GM12878 (cell line): ENCODE data around the gene FLOT1. TPM values are rescaled to one million over a fixed set of nuclear protein-coding genes. Genes with fewer than 3 reads are reported as not detected.

ENCODE experiments used
- ATAC-seq: fragments of 200-7000 bp; cut with Tn5 transposase; 3 replicates; pipeline ENCODE4 v1.9.1; 2020; ENCODE audit warnings: mild to moderate bottlenecking, moderate library complexity
- BruUV-seq: library from RNA; stranded (reverse); fragments of 400-500 nt; replicated peaks from 2 replicates; lab custom pipeline; 2021; lab: Mats Ljungman, UMichigan
- CTCF ChIA-PET: fragments of 300-600 bp; sonication (Branson Sonifier 250); formaldehyde crosslinking; extraction: SDS; loops from one replicate; lab custom pipeline; 2021; ENCODE audit warnings: inconsistent platforms; lab: Yijun Ruan, JAX
- POLR2A ChIA-PET: fragments of 350-600 bp; formaldehyde crosslinking; extraction: SDS; loops from one replicate; lab custom pipeline; 2021; ENCODE audit warnings: inconsistent platforms; lab: Charles Lee
- RAD21 ChIA-PET: fragments of 300-600 bp; sonication (Branson Sonifier 250); formaldehyde crosslinking; loops from one replicate; lab custom pipeline; 2023; ENCODE audit warnings: antibody characterized with exemption; ENCODE audit not compliant: unreplicated experiment; lab: Charles Lee
- SMC1A ChIA-PET: fragments of 300-600 bp; sonication (Branson Sonifier 250); formaldehyde crosslinking; loops from one replicate; lab custom pipeline; 2023; ENCODE audit not compliant: unreplicated experiment, uncharacterized antibody; lab: Charles Lee
- DNase-seq: peaks from one replicate; pipeline ENCODE4 v3.0.0-alpha.2; 2011; ENCODE audit warnings: low read depth, low spot score
- FAIRE-seq: peaks from 3 replicates; lab custom pipeline; 2011; peaks lifted over from hg19 to GRCh38; lab: Jason Lieb, UNC
- H2AFZ ChIP-seq: 2 replicates; pipeline ENCODE4 v1.6.0; 2011; ENCODE audit warnings: low read depth, low read length, control low read depth; ENCODE audit not compliant: control insufficient read depth
- H3K27ac ChIP-seq: 2 replicates; pipeline ENCODE4 v1.5.1; 2011; ENCODE audit warnings: control low read depth; ENCODE audit not compliant: control insufficient read depth, insufficient read depth
- H3K27me3 ChIP-seq, 2 experiments: replicated peaks in 1 of 2; 2 replicates each; pipeline versions ENCODE4 v1.6.0 to v1.6.1; 2011; ENCODE audit warnings: low read length in 1 of 2; ENCODE audit not compliant: control insufficient read depth in 2 of 2, insufficient read depth in 2 of 2
- H3K36me3 ChIP-seq, 2 experiments: 2 replicates each; pipeline ENCODE4 v1.5.1; 2011; ENCODE audit warnings: low read length in 1 of 2; ENCODE audit not compliant: control insufficient read depth in 2 of 2, insufficient read depth in 2 of 2
- H3K4me1 ChIP-seq: 2 replicates; pipeline ENCODE4 v1.6.1; 2011; ENCODE audit warnings: mild to moderate bottlenecking, low read length, moderate library complexity, mixed read lengths; ENCODE audit not compliant: control insufficient read depth, insufficient read depth
- H3K4me2 ChIP-seq: 2 replicates; pipeline ENCODE4 v1.6.0; 2011; ENCODE audit warnings: control low read depth; ENCODE audit not compliant: control insufficient read depth, insufficient read depth
- H3K4me3 ChIP-seq: fragments of 200-600 bp; sonication (generic); 2 replicates; pipeline ENCODE4 v1.5.1; 2016
- H3K79me2 ChIP-seq: 2 replicates; pipeline ENCODE4 v1.6.0; 2011; ENCODE audit warnings: low read length; ENCODE audit not compliant: control insufficient read depth, insufficient read depth
- H3K9ac ChIP-seq: 2 replicates; pipeline ENCODE4 v1.8.0; 2011; ENCODE audit warnings: low read length, control low read depth, mixed read lengths; ENCODE audit not compliant: control insufficient read depth, insufficient read depth
- H3K9me3 ChIP-seq: replicated peaks from 3 replicates; pipeline ENCODE4 v1.5.1; 2011; ENCODE audit warnings: mild to moderate bottlenecking, low read length; ENCODE audit not compliant: control insufficient read depth, insufficient read depth
- H4K20me1 ChIP-seq: 2 replicates; pipeline ENCODE4 v1.6.0; 2011; ENCODE audit not compliant: control insufficient read depth, insufficient read depth
- ASH2L ChIP-seq: fragments of 300-600, 200-600 bp; sonication (generic); IDR thresholded peaks from 2 replicates; pipeline ENCODE4 v1.6.1; 2017; ENCODE audit warnings: low read depth, mild to moderate bottlenecking, borderline replicate concordance
- CBFB ChIP-seq: IDR thresholded peaks from 2 replicates; pipeline ENCODE4 v1.6.1; 2016; ENCODE audit warnings: antibody characterized with exemption, low read depth
- E4F1 ChIP-seq: fragments of 450-650 bp; IDR thresholded peaks from 2 replicates; pipeline ENCODE4 v1.6.1; 2018; ENCODE audit warnings: borderline replicate concordance, mild to moderate bottlenecking; ENCODE audit not compliant: partially characterized antibody
- EP300 ChIP-seq, 2 experiments: fragments of 150-350 bp in 1 of 2; IDR thresholded peaks; 2 replicates each; pipeline ENCODE4 v1.6.1; 2011 to 2012; ENCODE audit warnings: low read depth in 2 of 2, low read length in 2 of 2, borderline replicate concordance in 1 of 2, improper control_type of control experiment in 1 of 2, inconsistent platforms in 1 of 2; ENCODE audit not compliant: control insufficient read depth in 1 of 2
- MEF2B ChIP-seq: fragments of 450-650 bp; IDR thresholded peaks from 2 replicates; pipeline ENCODE4 v1.6.1; 2018; ENCODE audit warnings: mild to moderate bottlenecking, moderate library complexity; ENCODE audit not compliant: partially characterized antibody, poor library complexity, severe bottlenecking
- MTA3 ChIP-seq: IDR thresholded peaks from 2 replicates; pipeline ENCODE4 v1.6.1; 2012; ENCODE audit warnings: low read length, inconsistent platforms, borderline replicate concordance
- NR2F1 ChIP-seq: fragments of 450-650 bp; conservative IDR thresholded peaks from 2 replicates; pipeline ENCODE4 v1.6.1; 2017; ENCODE audit warnings: mild to moderate bottlenecking
- POU2F2 ChIP-seq: IDR thresholded peaks from 3 replicates; pipeline ENCODE4 v1.6.1; 2011; ENCODE audit warnings: low read depth, mild to moderate bottlenecking, low read length, borderline replicate concordance
- SMAD1 ChIP-seq: fragments of 450-650 bp; IDR thresholded peaks from 2 replicates; pipeline ENCODE4 v1.6.1; 2018; ENCODE audit warnings: mild to moderate bottlenecking, low read depth; ENCODE audit not compliant: partially characterized antibody
- SMAD5 ChIP-seq: IDR thresholded peaks from 2 replicates; pipeline ENCODE4 v1.6.1; 2016; ENCODE audit warnings: antibody characterized with exemption, low read depth
- SUPT20H ChIP-seq: IDR thresholded peaks from 2 replicates; pipeline ENCODE4 v1.6.1; 2011; ENCODE audit warnings: low read depth, mild to moderate bottlenecking, low read length, moderate library complexity, borderline replicate concordance; ENCODE audit not compliant: control insufficient read depth
- SUZ12 ChIP-seq: fragments of 200-600 bp; sonication (generic); IDR thresholded peaks from one replicate; pipeline ENCODE4 v1.6.1; 2018; ENCODE audit warnings: antibody characterized with exemption, mild to moderate bottlenecking; ENCODE audit not compliant: unreplicated experiment
- ZNF207 ChIP-seq: fragments of 450-650 bp; IDR thresholded peaks from 2 replicates; pipeline ENCODE4 v1.6.1; 2014; ENCODE audit warnings: antibody characterized with exemption, mild to moderate bottlenecking, borderline replicate concordance
- ZNF592 ChIP-seq: fragments of 450-650 bp; IDR thresholded peaks from 2 replicates; pipeline ENCODE4 v1.6.1; 2017; ENCODE audit warnings: mild to moderate bottlenecking, moderate library complexity
- ZSCAN29 ChIP-seq: fragments of 450-650 bp; IDR thresholded peaks from 2 replicates; pipeline ENCODE4 v1.6.1; 2017; ENCODE audit warnings: mild to moderate bottlenecking, moderate library complexity
- WGBS: methylation state at CpG from one replicate; pipeline ENCODE4 v1.1.6; 2016; ENCODE audit warnings: low lambda C conversion rate; ENCODE audit not compliant: insufficient replicate concordance, insufficient coverage; ENCODE audit errors: missing lambda C conversion rate; 5-methylcytosine and 5-hydroxymethylcytosine counted together
- in situ Hi-C: fragments of 300-500 bp; cut with MboI; formaldehyde crosslinking; loops from 9 replicates; pipeline ENCODE4 v1.14.3; 2018; ENCODE audit warnings: mixed read lengths
- intact Hi-C: fragments of 100-400 bp; cut with micrococcal nuclease; formaldehyde crosslinking; loops from one replicate; pipeline ENCODE4 v1.14.2; 2022; ENCODE audit not compliant: unreplicated experiment
- polyA plus RNA-seq, 11 experiments: library from polyadenylated mRNA; depleted of rRNA in 4 of 11; unstranded in 6 of 11; stranded (reverse) in 5 of 11; fragments of >200 nt; fragmentation: Nextera tagmentation in 4 of 11; fragmentation: Illumina TruSeq in 1 of 11; extraction: Ambion mirVana in 4 of 11; extraction: Trizol in 1 of 11; gene quantifications; 1 replicate in 1 of 11; 2 replicates in 10 of 11; pipeline versions ENCODE4 v1.2.1 to v1.2.3, GENCODE V29; 2011 to 2016; ENCODE audit warnings: inconsistent platforms in 2 of 11, missing spikeins in 2 of 11, low read depth in 1 of 11
- total RNA-seq, 4 experiments: library from RNA; depleted of rRNA in 3 of 4; stranded (reverse); fragments of >200 nt in 3 of 4; fragmentation: Illumina TruSeq in 1 of 4; extraction: Trizol in 1 of 4; gene quantifications; 2 replicates each; pipeline versions ENCODE4 v1.2.1 to v1.2.3, GENCODE V29; 2013 to 2021

FLOT1 gene
- total and polyA plus RNA-seq, 10 of the 15 experiments (the other 5 are each of a cell fraction or from before 2014, with no cell fraction given), result 12.3 to 153 (median 112) TPM

GRCh38 chr6:30744054-30744805 lies 1.7 kb upstream of the FLOT1 start, which contains the start of gene IER3:
Gene IER3 (minus strand): TSS chr6:30744547. CDS start chr6:30744518, 29 bp downstream.
- no TSS peak for BruUV-seq
- CTCF ChIA-PET, result interaction anchor here (0.8 to 2.3 kb wide), 13 partner anchors 8 to 85 kb away, joined by 3 to 8 read pairs (median 3); no protein-coding TSS in a partner anchor
- 2% methylated on average over 54 of the region's 54 CpGs for WGBS
- Histone ChIP-seq H3K4me2 (peak within 1 kb of the TSS; percentile 89), H3K9ac (peak within 1 kb of the TSS; percentile 73), H3K27me3 (no peaks in the 10 kb centered on the region), H3K4me1 (peaks cover 15% of the 10 kb centered on the region), H3K36me3 (peaks cover 4 to 6% of the 10 kb centered on the region in 2 experiments), H2AFZ (peak within 1 kb of the TSS; percentile 73), H3K27ac (peak within 1 kb of the TSS; percentile 72), H3K4me3 (peak within 1 kb of the TSS; percentile 81), H3K79me2 (peaks cover 37% of the 10 kb centered on the region), H4K20me1 (no peaks in the 10 kb centered on the region), H3K9me3 (no peaks in the 10 kb centered on the region; the same call in 2 of the 3 replicates)
- ATAC-seq, result peak; percentile 58
- SMC1A ChIA-PET, result interaction anchor here (0.9 to 10.0 kb wide), 7 partner anchors 14 to 133 kb away, joined by 3 to 122 read pairs (median 4); no protein-coding TSS in a partner anchor
- POLR2A ChIA-PET, result interaction anchor here (0.9 to 2.1 kb wide), 8 partner anchors 11 to 78 kb away, joined by 3 to 10 read pairs (median 6); no protein-coding TSS in a partner anchor
- in situ Hi-C loops (no loop called here), intact Hi-C loops (loop anchor here (1.0 kb wide), 1 partner anchor 13 kb away; no protein-coding TSS in a partner anchor)
- no peak for DNase-seq
- RAD21 ChIA-PET, result interaction anchor here (0.6 to 3.7 kb wide), 12 partner anchors 13 to 413 kb away, joined by 3 to 22 read pairs (median 4); partner anchors contain the start of genes CCHCR1, DDR1 and VARS2
- FAIRE-seq, result peak; percentile 38
- TF ChIP-seq EP300 (IDR thresholded peaks at IDR 0.05; ENCODE audit: borderline replicate concordance in 1 of 2, control insufficient read depth in 1 of 2, low read depth in 2 of 2, low read length in 2 of 2), result no peak
- TF ChIP-seq CBFB, result peak; percentile 92
- TF ChIP-seq SMAD1, result peak; percentile 78
- no peak for TF ChIP-seq E4F1
- TF ChIP-seq MTA3, result no peak
- TF ChIP-seq SUZ12, result no peak
- peak; percentile 64; the same call in 1 of the 2 replicates for TF ChIP-seq ZNF207
- peak; percentile 32 for TF ChIP-seq MEF2B
- TF ChIP-seq ZNF592, result no peak
- no peak for TF ChIP-seq ASH2L
- no peak for TF ChIP-seq SUPT20H
- no peak for TF ChIP-seq ZSCAN29
- peak; percentile 97 for TF ChIP-seq NR2F1
- TF ChIP-seq POU2F2, result peak; percentile 88
- TF ChIP-seq SMAD5, result peak; percentile 94
